H1 (cell line): ENCODE results near the gene ALPG. TPM values are rescaled to one million over a fixed set of nuclear protein-coding genes. Genes with fewer than 3 reads are reported as not detected.

ENCODE experiments used
- CTCF ChIA-PET: fragments of 300-600 bp; sonication (Branson Sonifier 250); formaldehyde crosslinking; loops from one replicate; lab custom pipeline; 2021; ENCODE audit not compliant: partially characterized antibody; lab: Charles Lee
- POLR2A ChIA-PET: fragments of 300-600 bp; sonication (Branson Sonifier 250); formaldehyde crosslinking; loops from one replicate; lab custom pipeline; 2021; ENCODE audit warnings: inconsistent platforms; ENCODE audit not compliant: partially characterized antibody; lab: Charles Lee
- DNase-seq, 2 experiments: peaks; one replicate each; pipeline versions ENCODE4 v3.0.0 to v3.0.0-alpha.2; 2010 to 2022; ENCODE audit warnings: low spot score in 2 of 2, low read depth in 1 of 2, mixed read lengths in 1 of 2
- FAIRE-seq: peaks from 2 replicates; lab custom pipeline; 2011; peaks lifted over from hg19 to GRCh38; lab: Jason Lieb, UNC
- H2AFZ ChIP-seq: 2 replicates; pipeline ENCODE4 v1.8.1; 2012; ENCODE audit warnings: low read length, inconsistent platforms
- H2AK5ac ChIP-seq: 2 replicates; pipeline ENCODE4 v1.6.1; 2013; ENCODE audit warnings: low read depth, low read length
- H2BK120ac ChIP-seq: replicated peaks from 2 replicates; pipeline ENCODE3; 2013; ENCODE audit warnings: low read depth, low read length, inconsistent platforms
- H2BK12ac ChIP-seq: 2 replicates; pipeline ENCODE4 v1.6.1; 2013; ENCODE audit warnings: low read depth, low read length
- H2BK15ac ChIP-seq: 2 replicates; pipeline ENCODE4 v1.6.1; 2013; ENCODE audit warnings: low read length
- H2BK20ac ChIP-seq: 2 replicates; pipeline ENCODE4 v1.6.1; 2013; ENCODE audit warnings: low read length
- H2BK5ac ChIP-seq: 2 replicates; pipeline ENCODE4 v1.6.1; 2013; ENCODE audit warnings: low read depth, low read length
- H3K14ac ChIP-seq: 2 replicates; pipeline ENCODE4 v1.6.1; 2013; ENCODE audit warnings: inconsistent platforms; ENCODE audit not compliant: insufficient read length
- H3K18ac ChIP-seq: 2 replicates; pipeline ENCODE4 v1.6.1; 2013; ENCODE audit warnings: low read length; ENCODE audit errors: extremely low read depth
- H3K23ac ChIP-seq: 2 replicates; pipeline ENCODE4 v1.6.1; 2013; ENCODE audit warnings: inconsistent platforms; ENCODE audit not compliant: insufficient read length
- H3K23me2 ChIP-seq: 2 replicates; pipeline ENCODE4 v1.6.1; 2013; ENCODE audit warnings: low read depth, low read length
- H3K27ac ChIP-seq: 2 replicates; pipeline ENCODE4 v1.6.1; 2011; ENCODE audit warnings: low read depth, low read length, inconsistent platforms
- H3K27me3 ChIP-seq, 4 experiments: replicated peaks in 1 of 4; 1 replicate in 1 of 4; 2 replicates in 3 of 4; pipeline versions ENCODE4 v1.6.1 to v1.8.1; 2011 to 2013; ENCODE audit warnings: low read length in 3 of 4, mild to moderate bottlenecking in 3 of 4, inconsistent platforms in 2 of 4, mixed read lengths in 2 of 4, moderate library complexity in 1 of 4; ENCODE audit not compliant: control insufficient read depth in 3 of 4, insufficient read depth in 3 of 4; ENCODE audit errors: extremely low read depth in 1 of 4
- H3K36me3 ChIP-seq, 4 experiments: 2 replicates each; pipeline versions ENCODE4 v1.6.1 to v1.8.1; 2011 to 2013; ENCODE audit warnings: mild to moderate bottlenecking in 4 of 4, low read length in 3 of 4, moderate library complexity in 2 of 4, control low read depth in 1 of 4, inconsistent platforms in 1 of 4; ENCODE audit not compliant: insufficient read depth in 4 of 4, control insufficient read depth in 2 of 4
- H3K4ac ChIP-seq: replicated peaks from 2 replicates; pipeline ENCODE3; 2013; ENCODE audit warnings: low read length, low read depth, mixed read lengths, inconsistent platforms; ENCODE audit not compliant: insufficient read length
- H3K4me1 ChIP-seq, 4 experiments: replicated peaks in 1 of 4; 1 replicate in 1 of 4; 2 replicates in 3 of 4; pipeline versions ENCODE4 v1.6.1 to v1.8.1; 2011 to 2013; ENCODE audit warnings: low read length in 3 of 4, inconsistent platforms in 2 of 4, mixed read lengths in 1 of 4; ENCODE audit not compliant: insufficient read depth in 4 of 4, control insufficient read depth in 3 of 4
- H3K4me2 ChIP-seq, 2 experiments: 2 replicates each; pipeline versions ENCODE4 v1.6.1 to v1.8.1; 2011 to 2013; ENCODE audit warnings: low read depth in 2 of 2, low read length in 2 of 2, control low read depth in 1 of 2, inconsistent platforms in 1 of 2, mild to moderate bottlenecking in 1 of 2; ENCODE audit not compliant: insufficient read depth in 1 of 2
- H3K4me3 ChIP-seq, 4 experiments: fragments of 200-600, 300-600 bp in 1 of 4; sonication (generic), shearing (Covaris generic), sonication (Bioruptor Twin) in 1 of 4; 2 replicates each; pipeline versions ENCODE4 v1.5.1 to v1.8.1; 2011 to 2016; ENCODE audit warnings: low read length in 4 of 4, low read depth in 3 of 4, control low read depth in 2 of 4, inconsistent platforms in 2 of 4, mild to moderate bottlenecking in 2 of 4, mixed read lengths in 1 of 4, moderate library complexity in 1 of 4; ENCODE audit not compliant: insufficient read depth in 2 of 4; ENCODE audit errors: extremely low read depth in 1 of 4
- H3K56ac ChIP-seq: replicated peaks from 2 replicates; pipeline ENCODE3; 2013; ENCODE audit warnings: low read depth, mild to moderate bottlenecking, mixed read lengths, low read length, inconsistent platforms; ENCODE audit not compliant: insufficient read length
- H3K79me1 ChIP-seq: 2 replicates; pipeline ENCODE4 v1.6.1; 2013; ENCODE audit warnings: low read depth, low read length, control low read depth
- H3K79me2 ChIP-seq, 2 experiments: 2 replicates each; pipeline versions ENCODE4 v1.6.1 to v1.8.1; 2012 to 2013; ENCODE audit warnings: low read length in 2 of 2, mild to moderate bottlenecking in 2 of 2, inconsistent platforms in 1 of 2; ENCODE audit not compliant: insufficient read depth in 2 of 2, control insufficient read depth in 1 of 2
- H3K9ac ChIP-seq, 4 experiments: replicated peaks in 1 of 4; 1 replicate in 1 of 4; 2 replicates in 3 of 4; pipeline versions ENCODE4 v1.6.1 to v1.8.1; 2011 to 2013; ENCODE audit warnings: low read depth in 3 of 4, low read length in 3 of 4, control low read depth in 2 of 4, mild to moderate bottlenecking in 2 of 4, moderate library complexity in 2 of 4, inconsistent platforms in 1 of 4; ENCODE audit errors: extremely low read depth in 1 of 4
- H3K9me3 ChIP-seq, 2 experiments: 2 replicates each; pipeline versions ENCODE4 v1.6.1 to v1.8.1; 2012 to 2013; ENCODE audit warnings: mild to moderate bottlenecking in 2 of 2, moderate library complexity in 2 of 2, control low read depth in 1 of 2, inconsistent platforms in 1 of 2, low read depth in 1 of 2, low read length in 1 of 2, mixed read lengths in 1 of 2; ENCODE audit not compliant: insufficient read depth in 2 of 2
- H4K20me1 ChIP-seq, 2 experiments: replicated peaks in 1 of 2; 2 replicates each; pipeline versions ENCODE3 to v1.8.1; 2011 to 2013; ENCODE audit warnings: inconsistent platforms in 2 of 2, low read length in 2 of 2, mild to moderate bottlenecking in 1 of 2; ENCODE audit not compliant: insufficient read depth in 2 of 2, control insufficient read depth in 1 of 2
- H4K5ac ChIP-seq: 2 replicates; pipeline ENCODE4 v1.6.1; 2013; ENCODE audit warnings: low read length, low read depth, mixed read lengths, inconsistent platforms; ENCODE audit not compliant: insufficient read length
- H4K8ac ChIP-seq: 2 replicates; pipeline ENCODE4 v1.8.0; 2013; ENCODE audit warnings: mild to moderate bottlenecking, moderate library complexity, low read length, inconsistent platforms; ENCODE audit not compliant: insufficient read depth; ENCODE audit errors: extremely low read depth
- H4K91ac ChIP-seq: replicated peaks from 2 replicates; pipeline ENCODE3; 2013; ENCODE audit warnings: low read length, mixed read lengths, inconsistent platforms; ENCODE audit not compliant: insufficient read length
- BACH1 ChIP-seq: IDR thresholded peaks from 2 replicates; pipeline ENCODE4 v1.6.1; 2012; ENCODE audit warnings: low read length, improper control_type of control experiment
- CHD1 ChIP-seq: IDR thresholded peaks from 2 replicates; pipeline ENCODE4 v1.6.1; 2012; ENCODE audit warnings: low read depth, low read length, improper control_type of control experiment
- EGR1 ChIP-seq: IDR thresholded peaks from 2 replicates; pipeline ENCODE4 v1.6.1; 2011; ENCODE audit warnings: low read depth, low read length, borderline replicate concordance
- EZH2 ChIP-seq: fragments of 200-600 bp; sonication (generic); IDR thresholded peaks from 2 replicates; pipeline ENCODE4 v1.7.1; 2012; ENCODE audit warnings: low read depth, mild to moderate bottlenecking, moderate library complexity, low read length, inconsistent platforms; ENCODE audit not compliant: severe bottlenecking
- KDM1A ChIP-seq: fragments of 200-600, 300-600 bp; sonication (generic); IDR thresholded peaks from 2 replicates; pipeline ENCODE4 v1.7.1; 2016; ENCODE audit warnings: mild to moderate bottlenecking, low read length, borderline replicate concordance
- MAFK ChIP-seq: IDR thresholded peaks from 2 replicates; pipeline ENCODE4 v1.6.1; 2012; ENCODE audit warnings: low read depth, mild to moderate bottlenecking, improper control_type of control experiment, low read length
- POLR2A ChIP-seq, 2 experiments: IDR thresholded peaks; 1 replicate in 1 of 2; 2 replicates in 1 of 2; pipeline ENCODE4 v1.6.1; 2011; ENCODE audit warnings: low read depth in 2 of 2, low read length in 2 of 2, mild to moderate bottlenecking in 2 of 2; ENCODE audit errors: control extremely low read depth in 1 of 2
- POU5F1 ChIP-seq: IDR thresholded peaks from 2 replicates; pipeline ENCODE4 v1.6.1; 2011; ENCODE audit warnings: low read depth, mild to moderate bottlenecking, low read length, moderate library complexity
- RNF2 ChIP-seq: fragments of 200-900, 300-1000 bp; sonication (generic); IDR thresholded peaks from 2 replicates; pipeline ENCODE4 v1.7.1; 2016; ENCODE audit warnings: borderline replicate concordance, low read depth, mild to moderate bottlenecking, antibody characterized with exemption, low read length; ENCODE audit not compliant: poor library complexity, severe bottlenecking; ENCODE audit errors: missing control alignments
- ZNF274 ChIP-seq: IDR thresholded peaks from 2 replicates; pipeline ENCODE4 v1.7.0; 2012; ENCODE audit warnings: low read length, borderline replicate concordance; ENCODE audit errors: extremely low read depth
- WGBS, 2 experiments: shearing (Covaris generic) in 1 of 2; methylation state at CpG; one replicate each; pipeline versions ENCODE4 v1.1.6 to v1.1.7; 2013 to 2015; ENCODE audit warnings: low lambda C conversion rate in 2 of 2, mixed read lengths in 2 of 2, inconsistent platforms in 1 of 2, low coverage in 1 of 2, missing lambda C conversion rate in 1 of 2; ENCODE audit not compliant: insufficient replicate concordance in 2 of 2, insufficient coverage in 1 of 2, insufficient read length in 1 of 2; ENCODE audit errors: extremely low coverage in 1 of 2, missing lambda C conversion rate in 1 of 2; 5-methylcytosine and 5-hydroxymethylcytosine counted together
- polyA plus RNA-seq, 7 experiments: library from polyadenylated mRNA; depleted of rRNA in 3 of 7; stranded (reverse) in 5 of 7; unstranded in 2 of 7; fragments of >200 nt in 5 of 7; fragments of 200-250 nt in 2 of 7; gene quantifications; 1 replicate in 5 of 7; 2 replicates in 1 of 7; 4 replicates in 1 of 7; pipeline versions ENCODE4 v1.2.1 to v1.2.3, GENCODE V29; 2011 to 2013; ENCODE audit warnings: missing spikeins in 2 of 7, mixed read lengths in 2 of 7
- total RNA-seq: library from RNA; stranded (reverse); fragmentation: NEBNext Ultra II Directional; extraction: Animal tissue kit (Norgen Biotek cat#: 25700); gene quantifications from 2 replicates; pipeline ENCODE4 v1.2.1, GENCODE V29; 2021

Gene ALPG
- total and polyA plus RNA-seq, 2 of the 8 experiments (the other 6 are each of a cell fraction or from before 2014, with no cell fraction given) = 0.56 to 2.1 TPM

DNA sequence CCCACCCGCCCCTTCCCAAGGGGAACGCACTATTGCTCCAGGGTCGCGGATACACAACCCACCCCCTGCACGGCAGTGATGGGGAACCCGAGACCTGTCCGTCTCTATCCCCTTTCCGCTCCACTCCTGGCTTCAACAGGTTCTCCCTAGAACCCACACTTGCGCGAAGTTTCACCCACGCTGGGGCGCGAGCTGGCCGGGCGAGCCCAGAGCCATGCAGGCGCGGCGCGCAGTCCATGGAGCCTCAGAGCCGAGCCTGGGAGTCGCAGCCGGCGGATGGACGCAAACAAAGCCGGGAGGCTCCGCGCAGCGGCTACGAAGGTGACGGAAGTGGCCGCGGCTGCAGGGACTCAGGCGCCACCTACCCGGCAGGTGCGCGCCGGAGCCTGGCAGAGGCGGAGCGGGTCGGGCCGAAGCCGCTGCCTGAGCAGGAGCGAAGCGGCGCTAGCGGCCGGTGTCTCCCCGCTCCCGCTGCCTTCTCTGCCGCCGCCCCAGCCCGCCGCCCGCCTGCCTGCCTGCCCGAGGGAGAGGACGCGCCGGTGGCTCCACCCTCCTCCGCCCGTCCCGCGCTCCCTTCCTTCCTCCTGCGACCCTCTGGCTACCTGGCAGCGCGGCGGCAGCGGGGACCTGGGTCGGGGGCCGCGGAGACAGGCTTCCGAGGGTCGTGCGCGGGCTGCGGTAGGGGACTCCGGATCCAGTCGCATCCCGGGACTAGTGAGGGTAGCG lies 14.0 kb downstream of the ALPG start:
- Histone ChIP-seq H3K9me3 (no peaks in the 10 kb centered on the region), H3K79me1 (peaks cover 4% of the 10 kb centered on the region), H3K56ac (peak overlapping the region; percentile 85), H3K36me3 (peaks cover 8 to 48% (median 31%) of the 10 kb centered on the region in 4 experiments), H3K9ac (peak overlapping the region; percentile 52 to 67 (median 60)), H2BK15ac (no peak overlapping the region; the same call in 1 of the 2 replicates), H3K23me2 (peaks cover 23% of the 10 kb centered on the region; the same call in 1 of the 2 replicates), H4K8ac (peak overlapping the region; percentile 87), H3K27ac (peak overlapping the region; percentile 27), H3K4me1 (peaks cover 8 to 43% (median 31%) of the 10 kb centered on the region in 4 experiments), H2BK12ac (peak overlapping the region; percentile 98; the same call in 1 of the 2 replicates), H3K4ac (peak overlapping the region; percentile 71), H4K5ac (peak overlapping the region; percentile 63), H3K14ac (no peak overlapping the region), H3K79me2 (peaks cover 0 to 44% of the 10 kb centered on the region in 2 experiments; a peak in 2 of 4 replicates), H2BK120ac (peak overlapping the region; percentile 73), H3K27me3 (peaks cover 12 to 40% (median 36%) of the 10 kb centered on the region in 4 experiments), H3K4me3 (peak overlapping the region; percentile 69 to 95 (median 76)), H4K91ac (peak overlapping the region; percentile 96), H3K4me2 (peak overlapping the region; percentile 77 to 88), H3K23ac (no peak overlapping the region), H3K18ac (peak overlapping the region; percentile 88), H2AFZ (no peak overlapping the region), H2BK5ac (peak overlapping the region; percentile 89; the same call in 1 of the 2 replicates), H2BK20ac (peak overlapping the region; percentile 21; the same call in 1 of the 2 replicates), H2AK5ac (no peak overlapping the region), H4K20me1 (peaks cover 4 to 13% of the 10 kb centered on the region in 2 experiments)
- FAIRE-seq (no peak), DNase-seq (peak in 1 of 2 experiments; percentile 76)
- CTCF ChIA-PET = interaction anchor here (0.7 to 9.8 kb wide), 20 partner anchors 8 to 520 kb away, joined by 3 to 80 read pairs (median 6); no protein-coding TSS in a partner anchor
- 3% methylated on average over 73 of the region's 79 CpGs; no CpG with 5 or more reads in 1 of the 2 experiments for WGBS, 2 experiments
- POLR2A ChIA-PET = interaction anchor here (0.6 to 7.0 kb wide), 18 partner anchors 9 to 79 kb away, joined by 3 to 57 read pairs (median 4); partner anchors contain the start of genes ALPG and ALPP
- TF ChIP-seq EZH2 (peak; percentile 68), RNF2 (peak; percentile 41), ZNF274 (no peak), BACH1 (no peak), CHD1 (no peak), MAFK (no peak), EGR1 (no peak), POLR2A (IDR thresholded peaks at IDR 0.05; ENCODE audit: control extremely low read depth in 1 of 2, low read depth in 2 of 2, low read length in 2 of 2) (no peak), POU5F1 (no peak), KDM1A (no peak)
